ENCODE measurements around the gene DYNLT2.

DNA sequence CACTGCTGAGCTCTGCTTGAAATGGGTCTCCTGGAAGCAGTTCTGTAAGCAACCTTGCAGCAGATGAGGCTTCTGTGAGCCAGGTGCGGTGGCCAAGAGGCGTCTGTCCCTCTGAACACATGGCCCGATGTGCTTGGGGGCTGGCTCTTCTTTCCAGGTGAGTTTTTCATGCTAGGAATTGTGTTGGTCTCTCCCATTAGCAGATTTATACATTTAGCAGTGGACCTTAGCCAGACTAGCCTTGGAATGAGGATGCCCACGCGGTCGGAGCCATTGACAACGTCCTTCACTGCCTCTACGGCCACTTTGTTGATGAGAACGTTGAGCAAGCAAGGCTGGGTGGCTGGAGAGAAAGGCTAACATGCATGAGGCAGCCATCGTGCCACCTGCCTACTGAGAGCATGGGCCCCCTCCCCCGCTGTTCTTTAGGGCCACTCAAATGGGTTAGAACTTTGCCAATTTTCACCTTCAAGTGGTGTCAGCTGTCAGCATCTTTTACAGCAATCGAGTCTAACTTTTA lies 33.5 kb upstream of the DYNLT2 start:
- TF ChIP-seq TARDBP (IDR thresholded peaks at IDR 0.05): no peak
- TF ChIP-seq NFRKB (IDR thresholded peaks at IDR 0.05): no peak
- TF ChIP-seq ELF4 (IDR thresholded peaks at IDR 0.05): no peak
- TF ChIP-seq SP1 (IDR thresholded peaks at IDR 0.05): no peak
